Measurements from ENCODE around the gene CACNA2D3.

The CACNA2D3 gene

DNA sequence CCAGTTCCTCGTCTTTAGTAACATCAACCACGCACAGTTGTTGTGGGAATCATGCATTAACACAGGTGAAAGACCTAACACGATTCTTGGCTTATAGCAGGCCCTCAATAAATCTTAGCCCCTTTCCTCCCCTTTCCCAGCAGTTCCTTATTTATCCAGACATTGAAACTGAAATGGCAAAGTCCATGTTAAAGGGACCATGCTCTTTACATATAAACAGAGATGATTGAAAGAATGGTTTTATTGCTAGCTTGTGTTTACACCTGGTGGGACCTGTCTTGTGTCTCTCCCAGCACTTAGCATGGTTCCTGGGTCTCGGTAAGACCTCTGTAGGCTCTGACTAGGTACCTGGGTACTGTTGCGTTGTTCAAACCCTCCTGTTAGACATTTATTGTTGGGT, 553.7 kb downstream of the CACNA2D3 start:
- in situ Hi-C loops (cut with HindIII; ENCODE audit: low sequenced_read_pairs), result no loop called here

DNA sequence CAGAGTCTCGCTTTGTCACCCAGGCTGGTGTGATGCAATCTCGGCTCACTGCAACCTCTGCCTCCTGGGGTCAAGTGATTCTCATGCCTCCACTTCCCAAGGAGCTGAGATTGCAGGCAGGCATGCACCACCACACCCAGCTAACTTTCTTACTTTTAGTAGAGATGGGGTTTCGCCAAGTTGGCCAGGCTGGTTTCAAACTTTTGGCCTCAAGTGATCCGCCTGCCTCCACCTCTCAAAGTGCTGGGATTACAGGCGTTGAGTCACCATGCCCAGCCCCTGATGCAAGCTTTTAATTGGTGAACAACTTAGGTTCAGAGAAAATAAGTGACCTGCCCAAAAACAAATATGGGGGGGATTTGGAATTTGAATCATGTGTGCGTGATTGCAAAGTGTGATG, 559.4 kb downstream of the CACNA2D3 start:
- DNase-seq (ENCODE audit: low read depth, low spot score), result no peak
- in situ Hi-C loops (cut with HindIII; ENCODE audit: low sequenced_read_pairs), result no loop called here
- H3K4me3 ChIP-seq (ENCODE audit: low read depth, low read length), result no peak overlapping the region
- TF ChIP-seq, protein P1, sequence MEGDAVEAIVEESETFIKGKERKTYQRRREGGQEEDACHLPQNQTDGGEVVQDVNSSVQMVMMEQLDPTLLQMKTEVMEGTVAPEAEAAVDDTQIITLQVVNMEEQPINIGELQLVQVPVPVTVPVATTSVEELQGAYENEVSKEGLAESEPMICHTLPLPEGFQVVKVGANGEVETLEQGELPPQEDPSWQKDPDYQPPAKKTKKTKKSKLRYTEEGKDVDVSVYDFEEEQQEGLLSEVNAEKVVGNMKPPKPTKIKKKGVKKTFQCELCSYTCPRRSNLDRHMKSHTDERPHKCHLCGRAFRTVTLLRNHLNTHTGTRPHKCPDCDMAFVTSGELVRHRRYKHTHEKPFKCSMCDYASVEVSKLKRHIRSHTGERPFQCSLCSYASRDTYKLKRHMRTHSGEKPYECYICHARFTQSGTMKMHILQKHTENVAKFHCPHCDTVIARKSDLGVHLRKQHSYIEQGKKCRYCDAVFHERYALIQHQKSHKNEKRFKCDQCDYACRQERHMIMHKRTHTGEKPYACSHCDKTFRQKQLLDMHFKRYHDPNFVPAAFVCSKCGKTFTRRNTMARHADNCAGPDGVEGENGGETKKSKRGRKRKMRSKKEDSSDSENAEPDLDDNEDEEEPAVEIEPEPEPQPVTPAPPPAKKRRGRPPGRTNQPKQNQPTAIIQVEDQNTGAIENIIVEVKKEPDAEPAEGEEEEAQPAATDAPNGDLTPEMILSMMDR (IDR thresholded peaks at IDR 0.05; ENCODE audit: low read depth, low read length), result no peak

More for the DNA sequence above, 553.7 kb downstream of the CACNA2D3 start:
- no peak for DNase-seq (ENCODE audit: low read depth, low spot score)
- TF ChIP-seq, protein P1 (IDR thresholded peaks at IDR 0.05; ENCODE audit: low read depth, low read length), result no peak
- H3K4me3 ChIP-seq (ENCODE audit: low read depth, low read length), result no peak overlapping the region

DNA sequence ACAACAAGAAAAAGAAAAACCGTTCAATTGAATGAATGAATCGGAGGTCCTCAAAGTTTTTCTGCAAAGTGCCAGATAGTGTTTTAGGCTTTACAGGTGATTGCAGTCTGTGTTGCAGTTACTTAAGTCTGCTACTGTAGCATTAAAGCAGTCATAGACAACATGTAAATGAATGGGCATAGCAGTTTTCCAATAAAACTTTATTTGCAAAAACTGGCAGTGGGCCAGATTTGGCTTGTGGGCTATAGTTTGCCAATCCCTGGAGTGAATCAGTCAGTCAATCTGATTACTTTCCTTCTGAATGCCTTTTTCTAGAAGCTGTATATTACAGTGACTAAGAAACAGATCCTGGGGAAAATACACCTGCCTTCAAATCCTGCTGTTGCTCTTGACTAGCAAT, 562.9 kb downstream of the CACNA2D3 start:
- no peak overlapping the region for H3K4me3 ChIP-seq (ENCODE audit: low read depth, low read length)
- TF ChIP-seq, protein P1 (IDR thresholded peaks at IDR 0.05; ENCODE audit: low read depth, low read length), result no peak
- in situ Hi-C loops (cut with HindIII; ENCODE audit: low sequenced_read_pairs), result no loop called here
- DNase-seq (ENCODE audit: low read depth, low spot score), result no peak

DNA sequence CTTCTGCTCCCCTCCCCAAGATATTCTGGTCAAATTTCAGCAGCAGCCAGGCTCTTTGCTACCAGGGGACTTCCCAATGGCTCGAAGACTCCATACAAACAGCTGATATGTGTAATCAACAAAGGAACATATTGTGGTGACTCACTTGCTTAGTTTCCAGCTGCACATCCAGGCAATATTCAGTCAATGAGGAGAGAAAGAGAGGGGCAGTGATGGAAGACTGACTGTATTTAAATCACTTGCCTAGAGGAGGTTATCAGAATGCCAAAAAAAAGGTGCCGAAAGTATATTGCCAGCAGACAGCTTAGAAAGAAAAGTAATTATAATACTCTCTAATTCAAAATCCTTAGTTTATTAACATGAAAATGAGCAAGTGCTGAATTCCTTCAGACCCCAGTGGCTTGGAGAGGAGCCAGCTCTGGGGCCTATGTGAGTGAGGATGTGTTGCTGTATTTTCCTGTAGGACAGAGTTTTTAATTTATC, 569.0 kb downstream of the CACNA2D3 start:
- in situ Hi-C loops (cut with HindIII; ENCODE audit: low sequenced_read_pairs), result no loop called here
- DNase-seq (ENCODE audit: low read depth, low spot score), result no peak
- no peak overlapping the region for H3K4me3 ChIP-seq (ENCODE audit: low read depth, low read length)
- TF ChIP-seq, protein P1 (IDR thresholded peaks at IDR 0.05; ENCODE audit: low read depth, low read length), result no peak

DNA sequence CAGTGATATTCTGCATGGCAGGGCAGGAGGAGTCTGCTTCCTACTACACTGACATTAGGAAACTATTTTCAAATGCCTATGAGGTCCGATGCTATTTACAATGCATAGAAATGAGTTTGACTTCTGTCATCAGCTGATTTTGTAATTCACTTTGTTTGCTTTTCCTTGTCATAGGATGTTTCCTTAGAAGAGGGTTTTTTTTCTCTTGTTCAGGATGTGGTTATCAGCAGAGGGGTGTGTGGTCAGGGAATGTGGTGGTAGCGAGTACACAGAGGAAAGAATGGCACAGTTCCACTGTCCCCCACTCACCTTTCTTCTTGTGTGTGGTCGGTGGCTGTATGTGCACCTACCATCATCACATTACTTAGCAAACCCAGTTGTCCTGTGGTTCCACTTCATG, 574.0 kb downstream of the CACNA2D3 start:
- DNase-seq (ENCODE audit: low read depth, low spot score), result no peak
- TF ChIP-seq, protein P1 (IDR thresholded peaks at IDR 0.05; ENCODE audit: low read depth, low read length), result no peak
- in situ Hi-C loops (cut with HindIII; ENCODE audit: low sequenced_read_pairs), result no loop called here
- no peak overlapping the region for H3K4me3 ChIP-seq (ENCODE audit: low read depth, low read length)

DNA sequence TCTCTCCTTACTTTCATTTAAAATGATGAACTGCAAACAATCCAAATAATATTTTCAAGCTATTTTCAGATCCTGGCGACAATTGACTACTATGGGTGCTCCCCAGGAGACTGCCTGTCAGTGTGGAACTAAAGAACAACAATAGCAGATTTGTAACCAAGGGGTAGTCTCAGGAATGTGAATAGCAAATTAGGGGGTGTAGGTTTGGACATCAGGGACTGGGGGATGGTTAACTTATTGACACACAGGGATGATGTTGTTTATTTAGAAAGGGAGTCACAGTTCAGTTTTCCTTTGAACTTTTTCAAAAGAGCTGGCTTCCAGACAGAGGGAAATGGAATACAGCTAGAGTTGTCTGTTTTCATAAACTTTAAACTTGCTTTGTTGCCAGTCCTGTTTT, 575.7 kb downstream of the CACNA2D3 start:
- in situ Hi-C loops (cut with HindIII; ENCODE audit: low sequenced_read_pairs), result no loop called here
- no peak for DNase-seq (ENCODE audit: low read depth, low spot score)
- TF ChIP-seq, protein P1 (IDR thresholded peaks at IDR 0.05; ENCODE audit: low read depth, low read length), result no peak
- no peak overlapping the region for H3K4me3 ChIP-seq (ENCODE audit: low read depth, low read length)

DNA sequence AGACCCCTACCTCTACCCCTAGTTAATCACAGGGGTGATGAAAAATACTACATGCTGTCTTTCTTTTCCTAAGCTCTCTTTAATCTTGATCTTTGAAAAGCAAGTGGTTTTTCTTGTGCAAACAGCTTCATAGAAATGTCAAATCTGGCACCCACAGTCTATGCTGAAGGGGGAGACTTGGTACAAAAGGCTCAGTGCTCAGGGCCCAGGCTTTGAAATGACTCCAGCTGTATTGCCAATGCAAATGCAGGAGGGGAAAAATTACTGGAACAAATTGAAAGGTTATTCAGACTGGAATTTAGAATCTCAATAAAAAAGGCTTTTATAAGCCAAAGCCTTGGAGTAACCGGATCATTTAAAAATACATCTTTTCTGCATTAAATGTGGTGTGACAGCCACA, 581.6 kb downstream of the CACNA2D3 start:
- TF ChIP-seq, protein P1 (IDR thresholded peaks at IDR 0.05; ENCODE audit: low read depth, low read length), result no peak
- in situ Hi-C loops (cut with HindIII; ENCODE audit: low sequenced_read_pairs), result no loop called here
- no peak overlapping the region for H3K4me3 ChIP-seq (ENCODE audit: low read depth, low read length)
- no peak for DNase-seq (ENCODE audit: low read depth, low spot score)
